Dedifferentiated amniotic fluid mesenchymal stem cell (primary cell): ENCODE data around the gene INCA1.
"Not testable (repeated sequence)": the region's sequence is repeated elsewhere in the genome, so short reads cannot be mapped to it uniquely, and the experiment has no call there.

Experiments
- DNase-seq: peaks from one replicate; pipeline ENCODE4 v3.0.0-alpha.2; 2016; ENCODE audit errors: extremely low spot score

The INCA1 gene

DNA sequence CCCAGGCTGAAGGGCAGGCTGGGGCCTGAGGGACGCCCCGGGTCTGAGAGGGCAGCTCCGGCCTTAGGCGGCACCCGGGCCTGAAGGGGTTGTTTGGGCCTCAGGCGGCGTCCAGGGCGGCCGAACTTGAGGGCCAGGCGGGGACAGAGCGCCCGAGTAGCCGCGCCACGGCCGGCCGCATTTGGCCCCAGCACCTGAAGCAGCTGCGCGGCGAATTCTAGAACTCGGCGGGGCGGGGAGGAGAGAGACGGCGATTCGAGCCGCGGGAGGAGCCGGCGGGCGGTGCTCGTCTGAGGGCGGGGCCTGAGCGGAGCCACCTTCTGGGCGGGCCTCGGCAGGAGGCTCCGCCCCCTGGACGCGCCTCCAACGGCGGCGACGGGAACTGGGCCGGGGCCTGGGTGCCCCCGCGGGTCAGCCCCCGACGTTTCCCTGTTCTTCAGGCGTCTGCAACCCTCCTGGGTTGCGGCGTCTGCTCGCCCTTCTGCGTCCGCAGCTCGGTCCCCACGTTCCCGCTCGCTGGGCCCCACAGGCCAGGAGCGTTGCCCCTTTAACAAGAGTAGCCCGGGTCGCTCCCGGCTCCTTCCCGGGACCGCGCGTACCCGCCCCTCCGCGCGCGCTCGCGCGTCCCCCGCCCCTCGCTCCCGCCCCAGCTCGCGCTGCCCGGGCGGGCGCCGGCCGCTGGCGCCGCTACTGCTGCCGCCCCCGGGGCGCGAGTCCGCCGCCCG, at the start of gene INCA1, which contains the start of gene KIF1C:
TSS of gene INCA1 (minus strand) at position 221 of the 725 bp plus-strand sequence. CDS start 3,085 bp downstream, outside the sequence.
TSS of gene KIF1C (plus strand) at position 649 of the 725 bp plus-strand sequence. CDS start 2,297 bp downstream, outside the sequence.
- peak; percentile 86 for DNase-seq

DNA sequence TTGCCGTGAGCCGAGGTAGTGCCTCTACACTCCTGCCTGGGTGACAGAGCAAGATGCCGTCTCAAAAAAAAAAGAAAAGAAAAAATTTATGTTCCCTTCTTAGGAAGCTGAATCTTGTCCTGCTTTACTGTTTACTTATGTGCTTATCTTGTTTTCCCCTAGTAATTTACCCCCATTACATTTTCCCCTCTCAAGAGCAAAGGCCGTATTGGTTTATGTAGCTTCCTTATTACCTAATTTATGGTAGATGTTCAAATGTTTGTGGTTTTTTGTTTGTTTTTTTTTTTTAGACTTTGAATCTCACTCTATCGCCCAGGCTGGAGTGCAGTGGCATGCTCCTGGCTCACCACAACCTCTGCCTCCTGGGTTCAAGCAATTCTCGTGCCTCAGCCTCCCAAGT, 48.2 kb upstream of the INCA1 start:
- DNase-seq = no peak

DNA sequence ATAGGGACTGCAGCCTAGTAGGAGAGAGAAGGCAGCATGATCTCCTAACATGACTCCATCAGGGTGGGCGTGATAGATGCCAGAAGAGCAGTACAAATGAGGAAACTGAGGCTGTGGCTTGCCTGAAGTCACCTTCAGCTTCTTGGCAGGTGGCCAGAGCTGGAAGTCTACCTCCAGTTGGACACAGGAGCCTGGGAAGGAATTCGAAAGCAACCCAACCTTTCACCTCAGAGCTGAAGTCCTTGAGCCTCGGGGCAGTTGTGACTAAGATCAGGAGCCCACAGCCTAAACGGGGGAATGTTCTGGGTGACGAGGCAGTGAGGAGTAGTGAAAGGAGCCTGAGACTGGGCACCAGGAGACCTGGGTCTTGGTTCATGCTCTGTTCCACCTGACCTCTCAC, 47.3 kb upstream of the INCA1 start:
- DNase-seq = no peak

DNA sequence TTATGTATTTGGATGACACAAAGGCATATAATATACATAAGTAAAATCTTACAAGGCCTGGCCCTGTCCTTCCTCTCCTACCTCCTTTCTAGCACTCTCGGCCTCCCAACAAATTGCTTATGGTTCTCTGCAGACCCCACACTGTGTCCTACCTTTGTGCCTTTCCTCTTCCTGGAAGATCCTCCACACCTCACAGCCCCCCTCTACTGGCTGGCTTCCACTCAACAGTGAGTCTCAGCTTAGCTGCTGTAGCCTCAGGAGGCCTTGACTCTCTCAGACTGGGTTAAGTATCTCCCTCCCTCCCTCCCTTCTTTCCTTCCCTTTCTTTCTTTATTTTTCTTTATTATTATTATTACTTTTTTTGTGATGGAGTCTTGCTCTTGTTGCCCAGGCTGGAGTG, 46.2 kb upstream of the INCA1 start:
- no peak for DNase-seq

DNA sequence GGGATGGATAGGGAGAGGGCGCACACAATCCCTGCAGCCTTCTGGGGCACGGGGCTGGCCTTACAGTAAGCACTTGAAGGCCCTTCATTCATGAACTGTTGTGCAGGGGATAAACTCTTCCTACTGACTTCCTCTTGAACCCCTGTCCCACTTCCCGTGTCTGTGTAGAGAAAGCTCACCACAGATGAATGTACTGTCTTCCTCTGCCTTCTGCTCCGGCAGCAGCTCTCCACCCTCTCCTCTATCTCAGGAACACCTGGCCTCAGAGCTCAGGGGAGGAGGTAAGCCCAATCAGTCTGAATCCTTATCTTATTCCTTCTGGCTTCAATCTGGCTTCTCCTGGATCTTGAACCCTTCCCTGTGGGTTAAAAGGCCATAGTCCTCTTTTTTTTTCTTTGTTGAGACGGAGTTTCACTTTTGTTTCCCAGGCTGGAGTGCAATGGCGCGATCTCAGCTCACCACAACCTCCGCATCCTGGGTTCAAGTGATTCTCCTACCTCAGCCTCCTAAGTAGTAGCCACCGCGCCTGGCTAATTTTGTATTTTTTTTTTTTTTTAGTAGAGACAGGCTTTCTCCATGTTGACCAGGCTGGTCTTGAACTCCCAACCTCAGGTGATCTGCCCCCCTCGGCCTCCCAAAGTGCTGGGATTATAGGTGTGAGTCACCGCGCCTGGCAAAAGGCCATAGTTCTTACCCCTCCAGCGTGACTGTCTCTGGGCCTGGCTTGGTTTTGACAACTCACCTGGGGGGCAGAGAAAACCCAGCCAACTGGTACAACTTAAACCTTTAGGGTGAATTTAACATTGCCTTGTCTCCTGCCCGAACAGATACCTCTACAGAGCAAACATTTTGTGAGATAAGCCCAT, 45.1 kb upstream of the INCA1 start:
- DNase-seq = no peak

DNA sequence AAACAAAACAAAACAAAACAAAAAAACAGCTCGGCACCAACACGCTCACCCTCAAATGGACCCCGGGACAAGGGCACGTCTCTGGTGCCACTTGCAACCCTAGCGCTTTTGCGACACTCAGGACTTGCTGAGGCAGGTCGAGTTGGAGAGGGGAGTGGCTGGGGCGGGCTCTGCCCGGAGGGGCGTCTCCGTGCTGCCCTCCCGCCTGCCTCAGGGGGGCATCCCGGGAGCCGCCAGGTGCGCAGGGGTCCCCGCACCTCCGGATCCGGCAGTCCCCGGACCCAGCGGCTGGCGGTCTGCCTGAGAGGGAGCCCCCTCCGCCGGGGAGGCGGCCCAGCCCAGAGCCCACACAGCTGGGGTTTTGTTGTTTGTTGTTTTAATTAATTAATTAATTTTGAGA, 38.0 kb upstream of the INCA1 start, which contains the start of gene SLC52A1:
TSS of gene SLC52A1 (minus strand) at position 112 of the 400 bp plus-strand sequence. CDS start 820 bp downstream, outside the sequence.
- DNase-seq = no peak

DNA sequence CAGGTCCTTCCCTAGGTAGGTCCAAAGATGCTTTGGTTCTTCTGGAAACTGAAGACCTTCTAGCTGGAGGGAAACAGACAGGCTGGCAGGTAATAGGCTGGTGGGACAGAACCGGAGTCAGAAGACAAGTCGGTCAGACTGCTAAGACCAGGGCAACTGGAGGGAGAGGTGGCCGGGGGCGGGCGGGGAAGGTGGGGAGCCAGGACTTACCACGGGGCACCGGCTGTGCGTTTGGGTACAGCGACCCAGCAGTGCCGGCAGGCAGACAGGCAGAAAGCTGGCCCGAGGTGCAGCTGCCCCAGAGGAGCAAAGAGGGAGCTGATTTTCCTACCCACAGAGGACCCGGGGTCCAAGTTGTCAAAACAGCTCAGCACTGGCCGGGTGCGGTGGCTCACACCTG, 37.3 kb upstream of the INCA1 start:
- DNase-seq = no peak

DNA sequence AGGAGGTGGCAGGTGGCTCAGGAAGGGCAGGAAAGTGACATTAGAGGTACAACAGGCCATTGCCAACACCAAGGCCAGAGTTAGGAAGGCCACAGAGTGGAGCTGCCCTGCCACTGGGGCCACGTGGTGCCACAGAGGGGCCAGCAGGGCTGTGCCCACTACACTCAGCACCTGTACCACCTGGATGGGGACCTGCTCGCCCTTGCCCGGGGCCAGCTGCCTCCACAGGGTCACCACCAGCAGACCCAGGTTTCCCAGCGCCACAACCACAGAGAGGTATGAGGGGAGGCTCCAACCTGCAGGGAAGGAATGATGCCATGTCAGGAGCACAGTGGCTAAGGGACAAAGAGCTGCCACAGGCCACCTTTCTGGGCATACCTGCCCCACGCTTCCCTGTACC, 36.7 kb upstream of the INCA1 start:
- no peak for DNase-seq

DNA sequence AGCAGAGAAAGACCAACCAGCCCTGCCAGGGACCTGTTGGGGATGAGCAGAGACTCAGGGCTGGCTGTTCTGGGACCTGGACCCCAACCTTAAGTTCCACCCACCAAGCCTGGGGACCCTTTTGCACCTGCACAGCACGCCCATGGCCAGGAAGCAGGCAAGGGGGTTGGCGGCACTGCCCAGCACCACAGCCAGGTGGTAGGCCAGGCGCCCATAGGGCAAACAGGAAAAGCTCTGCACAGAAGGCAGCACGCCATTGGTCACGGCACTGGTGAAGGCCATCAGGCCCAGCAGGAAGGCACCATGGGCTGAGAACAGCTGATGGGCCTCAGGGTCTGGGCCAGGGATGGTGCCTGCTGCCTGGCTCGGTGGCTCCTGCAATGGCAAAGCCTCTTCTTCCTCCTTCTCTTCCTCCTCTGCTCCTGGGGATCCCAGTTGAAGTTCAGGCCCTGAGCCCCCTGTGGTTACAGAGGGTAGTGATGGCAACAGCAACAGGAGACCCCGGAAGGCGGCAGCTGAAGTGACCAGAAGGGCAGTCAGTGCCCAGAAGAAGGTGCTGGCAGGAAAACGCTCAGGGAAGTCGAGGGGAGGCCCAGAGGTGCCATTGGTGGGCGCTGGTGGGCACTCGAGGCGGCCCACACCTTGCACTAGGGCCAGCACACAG, 36.2 kb upstream of the INCA1 start:
- DNase-seq = no peak

GRCh38 chr17:5032865-5033264, 35.5 kb upstream of the INCA1 start:
- DNase-seq = no peak

- peak; percentile 81 for DNase-seq
These were observed 34.2 kb upstream of the INCA1 start for GRCh38 chr17:5031365-5032082.

DNA sequence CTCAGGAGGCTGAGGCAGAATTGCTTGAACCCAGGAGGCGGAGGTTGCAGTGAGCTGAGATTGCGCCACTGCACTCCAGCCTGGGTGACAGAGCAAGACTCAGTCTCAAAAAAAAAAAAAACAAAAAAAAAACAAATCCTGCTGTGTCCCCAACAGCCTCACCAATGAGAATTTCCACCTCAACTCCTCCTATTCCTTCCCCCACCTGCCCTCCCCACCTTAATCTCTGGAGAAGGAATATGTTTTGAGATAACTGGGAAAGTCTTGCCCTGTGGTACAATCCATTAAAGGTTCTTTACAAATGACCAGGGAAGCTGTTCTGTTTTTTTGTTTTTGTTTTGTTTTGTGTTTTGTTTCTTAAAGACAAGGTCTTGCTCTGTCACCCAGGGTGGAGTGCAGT, 32.8 kb upstream of the INCA1 start:
- DNase-seq = not testable (repeated sequence)

- no peak for DNase-seq
These were observed 30.6 kb upstream of the INCA1 start for GRCh38 chr17:5027916-5028315.

GRCh38 chr17:5027299-5027698, 30.0 kb upstream of the INCA1 start:
- DNase-seq = no peak

GRCh38 chr17:5024604-5025003, 27.3 kb upstream of the INCA1 start:
- no peak for DNase-seq

- no peak for DNase-seq
These were observed 26.3 kb upstream of the INCA1 start for GRCh38 chr17:5023588-5024147.

- no peak for DNase-seq
These were observed 24.9 kb upstream of the INCA1 start for GRCh38 chr17:5022171-5022711.

DNA sequence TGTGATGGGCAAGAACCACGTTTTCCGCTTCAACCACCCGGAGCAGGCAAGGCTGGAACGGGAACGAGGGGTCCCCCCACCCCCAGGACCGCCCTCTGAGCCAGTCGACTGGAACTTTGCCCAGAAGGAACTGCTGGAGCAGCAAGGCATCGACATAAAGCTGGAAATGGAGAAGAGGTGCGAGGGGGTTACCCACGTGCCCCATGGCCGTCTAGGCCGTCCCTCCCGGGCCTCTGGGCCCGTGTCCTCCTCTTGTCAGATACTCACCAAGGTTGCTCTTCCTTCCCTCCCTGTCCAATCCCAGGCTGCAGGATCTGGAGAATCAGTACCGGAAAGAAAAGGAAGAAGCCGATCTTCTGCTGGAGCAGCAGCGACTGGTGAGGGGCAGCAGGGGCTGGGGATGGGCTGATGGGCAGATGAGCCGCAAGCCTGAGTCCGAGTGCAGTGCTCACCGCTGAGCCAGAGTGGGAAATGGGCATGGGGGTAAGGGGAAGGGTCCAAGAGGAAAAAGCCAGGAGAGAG, 23.2 kb upstream of the INCA1 start:
- no peak for DNase-seq

GRCh38 chr17:5019475-5019956, 22.2 kb upstream of the INCA1 start:
- no peak for DNase-seq

DNA sequence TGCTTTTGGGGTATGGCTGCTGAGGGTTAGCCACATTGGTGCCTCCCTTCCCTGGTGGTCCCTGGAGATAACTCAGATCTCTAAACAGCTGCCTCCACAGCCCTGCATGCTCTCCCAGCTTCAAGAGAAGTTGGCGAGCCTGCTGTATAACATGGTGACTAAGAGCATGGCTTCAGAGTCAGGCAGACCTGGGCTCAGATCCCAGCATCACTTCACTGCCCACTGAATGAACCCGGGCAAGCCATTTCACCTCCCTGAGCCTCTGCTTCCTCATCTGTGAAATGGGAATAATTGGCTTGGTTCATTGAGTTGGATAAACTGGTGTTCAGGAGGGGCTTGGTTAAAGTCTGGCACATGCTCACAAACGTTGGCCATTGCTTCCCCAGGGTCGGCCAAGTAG, 17.0 kb upstream of the INCA1 start:
- no peak for DNase-seq

DNA sequence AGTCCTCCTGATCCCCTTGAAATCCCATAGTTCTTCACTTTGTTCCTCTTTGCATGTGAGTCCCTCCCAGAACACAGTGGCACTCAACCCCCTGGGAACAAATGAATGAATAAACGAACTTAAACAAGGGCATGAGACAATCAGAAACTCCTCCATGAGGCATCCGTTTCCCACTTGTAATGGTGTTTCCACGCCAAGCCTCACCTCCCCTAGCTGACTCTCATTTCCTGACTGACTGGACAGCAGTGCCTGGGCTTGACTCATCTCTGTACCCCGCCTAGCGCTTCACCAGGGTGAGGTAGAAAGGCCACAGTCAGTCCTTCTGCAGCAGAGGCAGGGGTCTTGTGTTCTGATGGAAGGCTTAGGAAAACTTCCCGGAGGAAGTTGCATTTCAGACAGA, 14.6 kb upstream of the INCA1 start:
- no peak for DNase-seq
